ENCODE data around the gene RBM44.
"Not testable (repeated sequence)": the region's sequence is repeated elsewhere in the genome, so short reads cannot be mapped to it uniquely, and the experiment has no call there.

Gene RBM44

DNA sequence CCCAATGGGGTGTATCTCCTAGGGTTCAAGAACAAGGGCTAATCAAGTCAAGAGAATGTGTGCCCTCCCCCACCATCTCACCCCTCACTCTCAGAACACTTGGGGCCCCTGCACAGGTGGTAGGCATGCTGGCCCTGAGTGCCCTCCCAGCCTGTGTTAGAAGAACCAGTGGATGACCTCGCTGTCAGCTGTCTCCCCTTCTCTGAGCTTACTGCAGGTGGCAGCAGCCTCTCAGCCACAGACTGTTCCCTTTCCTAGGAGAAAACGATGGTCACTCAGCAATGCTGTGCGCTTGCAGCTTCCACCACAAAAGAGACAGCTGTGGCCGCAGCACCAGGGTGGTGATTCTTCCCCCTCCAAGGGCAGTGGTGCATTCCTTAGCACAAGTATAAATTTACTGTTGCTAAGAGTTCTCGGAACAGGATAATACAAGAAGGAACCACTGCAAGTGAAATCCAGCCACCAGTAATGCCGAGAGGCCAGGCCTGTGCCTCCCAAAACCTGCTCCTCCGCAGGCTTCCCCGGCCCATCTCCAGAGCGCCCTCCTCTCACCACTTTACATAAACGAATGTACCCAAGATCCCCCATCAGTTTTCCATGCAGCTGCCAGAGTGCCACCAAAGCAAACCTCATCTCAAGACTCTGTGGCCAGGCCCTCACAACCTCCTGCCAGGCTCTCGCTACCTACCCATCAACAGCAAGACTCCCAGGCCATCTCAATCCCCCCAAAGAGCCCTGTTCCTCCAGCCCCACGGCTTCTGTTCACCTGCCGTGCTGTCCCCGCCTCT lies 59.9 kb downstream of the RBM44 start:
- DNase-seq = peak; percentile 26

DNA sequence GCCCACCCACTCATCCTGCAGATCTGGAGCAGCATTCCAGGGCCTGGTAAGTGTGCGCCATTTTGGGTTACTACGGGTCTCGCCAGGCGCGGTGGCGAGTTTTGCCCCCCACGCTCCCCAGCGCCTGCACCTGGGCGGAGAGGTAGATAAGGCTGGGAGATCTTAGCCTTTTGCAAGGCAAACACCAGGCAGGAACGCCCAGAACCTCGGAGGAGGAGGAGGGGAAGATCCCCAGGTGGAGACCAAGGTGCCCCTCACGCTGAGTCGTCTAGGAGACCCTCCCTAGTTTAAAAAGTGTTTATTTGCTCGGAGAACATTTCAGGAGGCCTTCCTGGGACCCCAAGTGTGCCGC lies 60.5 kb downstream of the RBM44 start:
- no peak for DNase-seq

DNA sequence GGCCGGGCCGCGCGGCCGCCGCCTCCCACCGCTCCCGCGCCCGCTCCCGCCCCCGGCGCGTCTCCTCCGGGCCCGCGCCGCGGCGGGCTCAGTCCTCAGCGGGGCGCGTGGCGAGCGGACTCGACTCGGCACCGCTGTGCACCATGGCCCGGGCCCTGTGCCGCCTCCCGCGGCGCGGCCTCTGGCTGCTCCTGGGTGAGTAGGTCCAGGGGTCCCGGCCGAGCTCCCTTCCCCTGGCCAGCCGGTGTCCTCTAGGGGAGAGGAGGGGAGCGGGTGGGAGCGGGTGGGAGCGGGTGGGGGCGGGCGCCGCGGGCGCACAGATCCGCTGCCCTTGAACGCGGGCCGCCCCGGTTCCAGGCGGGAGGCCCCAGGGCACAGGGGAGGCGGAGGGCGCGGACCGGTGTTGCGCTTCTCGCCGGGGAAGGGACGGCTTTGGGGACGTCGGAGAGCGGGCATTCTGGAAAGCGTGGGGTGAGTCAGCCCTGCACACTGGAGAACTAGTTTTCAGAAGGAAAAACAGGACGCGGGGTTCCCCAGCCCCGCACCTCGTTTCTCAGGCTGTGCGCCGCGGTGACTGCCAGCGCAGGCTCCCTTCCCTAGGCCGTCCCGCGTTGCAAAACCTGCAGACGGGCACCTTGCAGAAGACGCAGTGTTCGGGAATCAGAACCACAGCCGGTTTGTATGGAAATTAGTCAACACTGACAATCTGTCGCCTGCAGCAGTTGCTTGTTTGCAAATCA lies 61.1 kb downstream of the RBM44 start, which contains the start of gene RAMP1:
RAMP1 (plus strand) TSS at position 91 of the 740 bp plus-strand sequence; CDS start at position 144, 53 bp downstream.
- DNase-seq = no peak

DNA sequence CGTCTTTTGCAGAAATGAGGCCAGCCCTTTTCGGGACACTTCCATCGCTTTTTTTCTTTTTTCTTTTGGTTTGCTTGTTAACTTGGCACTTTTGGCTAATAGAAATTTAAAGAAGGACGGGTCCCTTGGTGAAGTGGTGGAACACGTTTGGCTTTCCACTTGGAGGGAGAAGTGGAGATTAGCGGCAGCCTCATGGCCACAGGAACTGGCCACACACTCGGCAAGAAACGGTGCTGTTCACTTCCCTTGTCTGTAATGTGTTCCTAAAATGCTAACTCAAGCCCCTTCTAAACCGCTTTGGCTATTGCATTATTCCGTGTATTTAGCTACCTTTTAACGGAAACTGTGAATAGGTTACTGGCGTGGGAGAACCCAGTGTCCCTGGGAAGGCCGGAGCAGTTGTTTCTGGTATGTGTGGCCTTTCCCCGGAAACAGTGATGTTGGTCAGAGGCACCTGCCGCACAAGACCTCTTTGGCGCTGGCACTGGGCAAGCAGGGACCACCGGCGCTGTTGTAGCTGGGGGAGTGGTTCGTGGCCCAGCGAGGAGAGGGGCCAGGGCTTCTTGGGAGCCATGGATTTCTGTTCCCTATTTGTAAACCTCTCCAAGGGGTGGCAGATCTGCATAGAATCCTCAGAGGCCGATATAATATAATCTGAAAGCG lies 61.8 kb downstream of the RBM44 start:
- no peak for DNase-seq

DNA sequence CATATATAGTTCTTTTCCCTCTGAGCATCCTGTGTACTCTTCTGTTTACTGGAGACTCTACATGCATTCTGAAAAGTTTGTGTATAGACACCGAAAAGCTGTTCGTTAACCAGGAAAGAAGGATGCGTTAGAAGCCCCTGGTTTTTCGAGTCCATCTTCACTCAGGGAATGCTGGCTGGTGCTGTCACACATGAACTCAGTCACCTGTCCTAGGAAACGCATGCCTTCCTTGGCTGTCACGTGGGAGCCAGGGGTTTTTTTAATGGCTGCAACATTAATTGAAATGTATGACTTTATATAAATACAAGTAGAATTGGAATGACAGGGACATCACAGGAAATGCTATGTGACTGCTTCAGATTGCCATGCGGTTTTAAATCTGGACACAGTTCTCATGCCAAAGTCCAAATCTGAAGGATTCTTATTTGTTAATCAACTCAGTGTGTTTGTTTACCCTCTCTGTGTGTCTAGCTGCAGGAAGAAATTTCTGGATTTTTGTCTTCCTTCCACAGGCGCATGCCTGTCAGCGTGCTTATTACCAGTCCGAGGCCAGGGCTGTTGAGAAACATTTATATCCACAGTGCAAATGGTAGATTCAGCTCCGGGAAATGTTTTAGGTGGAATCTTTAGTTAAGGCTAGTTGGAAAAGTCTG lies 63.4 kb downstream of the RBM44 start:
- no peak for DNase-seq

DNA sequence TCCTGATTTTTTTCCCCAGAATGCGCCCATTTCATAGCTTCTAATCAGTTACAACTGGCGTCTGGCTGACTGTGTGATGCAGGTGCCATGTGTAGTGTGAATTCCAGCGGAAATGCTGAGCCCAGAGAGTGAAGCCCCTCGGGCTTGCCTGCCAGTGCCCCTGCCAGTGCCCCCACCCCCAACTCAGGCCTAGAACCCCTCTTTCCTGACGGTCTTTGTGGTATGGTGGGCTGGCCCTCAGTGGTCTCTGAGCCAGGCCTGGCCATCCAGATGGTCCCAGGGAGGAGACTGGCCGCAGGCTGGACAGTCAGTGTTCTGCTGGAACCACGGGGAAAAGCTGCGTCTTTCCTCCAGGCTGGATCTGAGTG lies 63.9 kb downstream of the RBM44 start:
- no peak for DNase-seq

DNA sequence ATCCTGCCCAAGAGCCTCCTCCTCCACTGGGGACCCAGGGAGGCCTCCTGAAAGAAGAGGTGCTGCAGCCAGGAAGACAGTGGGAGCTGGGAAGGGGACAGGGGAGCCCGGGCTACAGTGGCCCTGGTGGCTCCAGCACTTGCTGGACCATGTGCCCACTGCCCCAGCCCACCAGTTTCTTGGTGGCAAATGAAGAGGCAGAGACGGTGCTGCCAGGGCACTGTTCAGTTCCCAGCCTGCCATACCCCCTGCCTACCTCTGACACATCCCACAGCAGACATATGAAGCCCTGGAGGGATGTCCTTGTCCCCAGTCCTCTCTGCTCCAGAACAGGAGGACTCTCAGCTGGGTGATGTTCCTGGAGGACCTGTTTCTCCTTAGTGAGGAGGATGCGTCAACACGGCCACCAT lies 64.5 kb downstream of the RBM44 start:
- DNase-seq = no peak

DNA sequence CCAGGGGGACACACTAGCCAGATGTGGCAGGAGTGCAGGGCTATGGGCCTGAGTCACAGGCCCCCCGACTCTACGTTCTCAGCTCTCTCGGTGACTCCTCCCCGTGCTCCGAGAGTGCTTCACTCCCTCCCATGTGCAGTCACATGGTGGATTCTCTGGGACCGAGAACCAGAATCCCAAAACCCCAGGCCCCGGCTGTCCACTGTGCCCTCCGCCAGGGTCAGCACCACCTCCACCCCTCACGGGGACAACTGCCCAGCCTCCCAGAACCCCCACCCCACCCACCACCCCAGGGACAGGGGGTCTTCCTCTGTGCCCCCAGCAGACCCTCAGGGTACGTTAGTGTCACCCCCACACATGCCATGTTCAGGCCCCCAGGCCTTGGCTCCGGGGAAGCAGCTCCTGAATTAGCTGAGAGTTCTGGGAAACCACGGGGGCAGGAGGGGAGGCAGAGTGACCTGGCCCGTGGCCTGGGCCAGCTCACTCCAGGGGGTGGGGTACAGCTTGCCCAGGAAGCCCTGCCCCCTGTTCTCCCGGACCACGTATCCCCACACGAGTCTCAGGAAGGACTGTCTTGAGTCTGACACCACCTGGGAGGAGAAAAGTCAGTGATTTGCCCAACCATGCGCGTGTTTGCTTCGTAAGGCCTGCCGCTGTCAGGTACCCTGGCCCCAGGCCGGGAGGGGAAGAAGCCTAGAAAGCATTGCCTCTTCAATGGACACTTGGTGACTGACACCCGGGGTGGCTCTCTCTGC lies 65.3 kb downstream of the RBM44 start:
- no peak for DNase-seq

DNA sequence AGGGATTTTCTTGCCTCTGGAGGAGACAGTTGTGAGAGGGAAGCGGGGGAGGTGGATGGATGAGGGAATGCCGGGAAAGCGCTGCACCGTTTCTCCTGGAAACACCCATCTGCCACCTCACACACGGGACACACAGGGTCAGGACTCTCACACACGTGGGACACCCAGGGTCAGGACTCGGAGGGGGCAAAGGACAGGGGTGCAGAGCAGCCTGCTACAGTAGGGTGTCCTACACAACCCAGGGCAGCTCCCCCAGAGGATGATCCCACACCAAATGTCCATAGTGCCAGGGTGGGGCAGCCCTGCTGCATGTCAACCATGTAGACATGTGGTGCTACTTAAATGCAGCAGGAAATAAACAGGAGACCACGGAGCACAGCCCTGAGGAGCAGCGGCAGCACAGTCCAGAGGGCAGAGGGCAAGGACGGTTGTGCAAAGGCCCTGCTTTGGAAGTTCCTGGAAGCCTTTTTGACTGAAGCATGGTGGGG lies 65.9 kb downstream of the RBM44 start:
- no peak for DNase-seq

DNA sequence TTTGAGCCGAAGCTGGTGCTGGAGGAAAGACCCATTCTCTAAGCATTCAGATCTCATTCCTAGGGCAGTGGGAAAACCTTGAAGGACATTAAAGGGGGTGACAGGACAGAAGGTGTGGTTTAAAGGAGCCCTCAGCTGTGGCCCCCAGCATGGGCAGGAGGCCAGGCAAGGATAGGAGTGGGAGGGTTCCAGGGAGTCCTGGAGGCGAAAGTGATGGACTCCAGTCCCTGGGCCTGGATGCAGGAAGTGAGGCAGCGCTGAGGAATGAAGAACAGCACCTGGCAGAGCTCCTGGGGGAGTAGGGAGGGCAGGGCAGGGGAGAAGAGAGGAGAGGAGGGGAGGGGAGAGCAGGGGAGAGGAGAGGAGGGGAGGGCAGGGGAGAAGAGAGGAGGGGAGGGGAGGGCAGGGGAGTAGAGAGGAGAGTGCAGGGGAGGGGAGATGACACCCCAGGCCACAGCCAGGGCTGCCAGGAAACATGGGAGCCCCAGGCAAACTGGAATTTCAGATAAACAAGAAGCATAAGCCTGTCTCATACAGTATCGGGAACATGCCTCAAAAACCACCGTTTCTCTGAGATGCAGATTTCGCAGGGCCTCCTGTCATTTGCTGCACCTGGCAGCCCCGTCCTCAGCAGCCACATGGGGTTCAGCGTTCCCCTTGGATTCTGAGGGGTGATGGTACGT lies 66.5 kb downstream of the RBM44 start:
- DNase-seq = no peak

DNA sequence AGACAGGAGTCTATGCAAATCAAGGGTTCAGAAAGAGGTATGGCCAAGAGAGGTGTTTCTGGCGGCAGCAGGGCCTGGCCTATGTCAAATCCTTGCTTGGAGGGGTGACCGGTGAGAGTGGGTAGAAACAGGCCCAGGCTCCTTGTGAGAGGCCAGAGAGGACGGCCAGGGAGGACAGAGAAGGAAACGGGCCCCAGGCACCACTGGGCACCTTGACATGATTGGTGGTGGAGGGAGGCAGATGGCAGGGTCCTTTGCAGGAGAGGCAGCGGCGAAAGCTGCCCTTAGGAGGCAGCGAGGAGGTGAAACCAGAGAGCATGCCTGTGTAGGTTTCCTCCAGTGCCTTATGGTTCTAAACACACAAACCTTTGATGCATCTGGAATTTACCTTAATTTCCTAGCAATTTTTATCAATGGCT lies 67.1 kb downstream of the RBM44 start:
- DNase-seq = no peak

DNA sequence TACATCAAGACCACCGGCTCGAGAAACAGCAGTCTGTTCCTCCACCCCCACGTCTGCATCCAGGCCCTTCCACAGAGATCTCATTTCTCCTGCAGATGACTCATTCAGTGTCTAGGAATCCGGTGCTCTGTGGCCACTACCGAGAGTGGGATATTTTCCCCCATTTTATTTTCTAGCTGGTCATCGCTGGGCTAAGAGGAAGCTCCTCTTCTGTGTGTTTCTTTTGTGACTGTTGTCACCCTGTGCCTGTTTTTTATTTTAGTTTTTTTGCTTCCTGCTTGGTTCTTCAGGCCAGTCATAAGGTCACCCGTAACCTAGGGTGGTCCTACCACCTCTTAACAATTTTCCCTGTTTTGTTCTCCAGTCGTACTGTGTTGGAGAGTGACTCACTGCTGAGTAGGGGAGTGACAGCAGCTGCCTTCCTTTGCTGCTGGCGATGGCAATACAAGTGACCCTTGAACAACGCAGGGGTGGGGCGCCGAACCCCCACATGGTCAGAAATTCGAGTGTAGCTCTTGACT lies 67.6 kb downstream of the RBM44 start:
- DNase-seq = no peak

DNA sequence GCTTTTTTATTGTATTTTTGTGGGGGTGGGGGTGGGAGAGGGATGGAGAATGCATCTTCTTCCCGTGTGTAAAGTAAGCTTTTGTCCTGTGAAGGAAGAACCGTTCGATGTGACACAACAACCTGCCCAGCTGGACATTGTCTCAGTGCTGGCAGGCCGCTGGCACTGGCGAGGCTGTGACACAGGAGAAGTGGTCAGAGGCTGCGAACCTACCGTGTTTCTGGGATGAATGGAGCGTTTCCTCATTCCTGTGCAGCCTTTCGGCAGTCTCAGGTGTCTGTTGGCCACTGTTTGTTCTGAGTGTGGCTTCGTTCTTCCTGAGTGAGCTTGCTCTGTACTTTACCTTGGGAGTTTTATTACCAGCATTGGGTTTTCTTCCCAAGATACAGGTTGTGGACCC lies 68.9 kb downstream of the RBM44 start:
- no peak for DNase-seq

DNA sequence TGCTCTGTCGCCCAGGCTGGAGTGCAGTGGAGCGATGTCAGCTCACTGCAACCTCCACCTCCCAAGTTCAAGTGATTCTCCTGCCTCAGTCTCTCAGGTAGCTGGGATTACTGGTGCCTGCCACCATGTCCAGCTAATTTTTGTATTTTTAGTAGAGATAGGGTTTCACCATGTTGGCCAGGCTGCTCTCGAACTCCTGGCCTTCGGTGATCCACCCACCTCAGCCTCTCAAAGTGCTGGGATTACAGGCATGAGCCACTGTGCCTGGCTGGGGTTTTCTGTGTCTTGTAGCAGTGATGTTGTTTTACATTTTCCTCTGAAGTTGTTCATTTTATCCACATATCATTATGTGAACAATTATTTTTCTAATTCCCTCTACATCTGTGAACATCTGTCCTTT lies 69.5 kb downstream of the RBM44 start:
- not testable (repeated sequence) for DNase-seq

DNA sequence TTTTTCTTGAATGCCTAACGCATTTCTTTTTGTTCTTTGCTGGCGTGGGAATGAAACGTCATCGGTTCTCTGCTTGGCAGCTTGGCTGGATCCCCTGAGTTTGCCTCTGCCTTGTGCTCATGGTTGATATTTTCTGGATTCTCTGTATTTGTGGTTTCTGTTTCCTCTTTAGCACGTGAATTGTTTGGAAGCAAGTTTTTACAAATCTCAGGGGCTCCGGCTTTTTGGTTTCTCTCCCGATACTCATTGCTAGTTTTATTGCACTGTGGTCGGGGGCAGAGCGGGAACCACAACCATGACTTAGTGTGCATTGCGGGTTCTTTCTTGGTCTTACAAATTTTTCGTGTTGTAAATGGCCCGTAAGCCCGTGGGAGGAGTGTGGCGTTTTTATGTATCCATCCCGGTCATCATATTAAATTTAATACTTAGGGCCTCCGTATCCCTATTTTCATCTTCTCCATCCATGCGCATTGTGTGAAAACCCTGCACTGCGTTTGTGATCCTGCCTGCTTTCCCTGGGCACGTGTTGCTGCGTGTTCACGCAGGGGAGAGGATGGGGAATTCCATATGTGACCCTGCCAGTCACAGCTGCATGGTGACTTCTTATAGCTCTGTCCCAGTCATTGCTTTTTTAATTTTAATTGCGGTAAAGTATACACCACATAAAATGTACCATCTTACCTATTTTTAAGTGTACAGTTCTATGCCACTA lies 70.2 kb downstream of the RBM44 start:
- DNase-seq = no peak

DNA sequence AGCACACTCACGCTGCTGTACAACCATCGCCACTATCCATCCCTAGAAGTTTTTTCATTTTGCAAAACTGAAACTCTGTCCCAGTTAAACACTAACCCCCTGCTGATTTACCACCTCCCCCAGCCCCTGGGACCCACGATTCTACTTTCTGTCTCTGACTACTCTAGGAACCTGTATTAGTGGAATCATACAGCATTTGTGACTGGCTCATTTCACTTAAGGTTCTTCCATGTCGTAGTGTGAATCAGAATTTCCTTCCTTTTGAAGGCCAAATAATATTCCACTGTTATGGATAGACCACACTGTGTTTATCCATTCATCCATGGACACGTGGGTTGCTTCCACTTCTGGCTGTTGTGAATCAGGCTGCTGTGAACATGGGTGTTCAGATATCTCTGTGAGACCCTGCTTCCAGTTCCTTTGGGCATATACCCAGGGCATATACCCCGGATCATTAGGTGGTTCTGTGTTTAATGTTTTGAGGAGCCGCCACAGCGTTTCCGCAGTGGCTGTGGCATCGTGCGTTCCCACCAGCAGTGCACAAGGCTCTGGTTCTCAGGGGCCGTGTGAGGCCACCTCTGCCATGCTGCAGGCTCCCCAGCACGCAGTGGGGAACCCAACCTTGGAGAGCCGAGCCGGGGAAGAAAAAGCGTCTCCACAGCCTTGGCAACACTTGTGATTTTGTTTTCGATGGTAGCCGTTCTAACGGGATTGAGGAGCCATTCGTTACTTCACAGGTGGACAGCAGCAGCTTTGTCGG lies 70.9 kb downstream of the RBM44 start:
- no peak for DNase-seq

DNA sequence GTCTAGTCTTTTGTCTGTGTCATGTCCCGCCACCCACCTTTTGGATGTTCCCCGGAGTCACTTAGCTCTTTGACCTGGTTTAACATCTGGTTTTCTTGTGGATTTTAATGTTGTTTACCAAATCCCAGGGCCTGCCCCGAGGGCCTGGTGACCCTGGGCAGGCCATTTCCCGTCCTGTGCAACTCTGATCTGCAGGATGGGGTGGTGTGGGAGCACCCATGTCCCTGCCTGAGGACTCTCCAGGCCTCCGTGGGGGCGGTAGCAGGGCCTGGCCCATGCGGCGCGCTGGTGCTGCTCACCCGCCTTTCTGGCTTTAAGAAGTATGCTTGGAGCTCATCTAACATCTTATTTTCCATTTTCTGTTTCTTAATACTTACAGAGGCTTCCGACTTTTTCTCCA lies 71.5 kb downstream of the RBM44 start:
- DNase-seq = no peak

DNA sequence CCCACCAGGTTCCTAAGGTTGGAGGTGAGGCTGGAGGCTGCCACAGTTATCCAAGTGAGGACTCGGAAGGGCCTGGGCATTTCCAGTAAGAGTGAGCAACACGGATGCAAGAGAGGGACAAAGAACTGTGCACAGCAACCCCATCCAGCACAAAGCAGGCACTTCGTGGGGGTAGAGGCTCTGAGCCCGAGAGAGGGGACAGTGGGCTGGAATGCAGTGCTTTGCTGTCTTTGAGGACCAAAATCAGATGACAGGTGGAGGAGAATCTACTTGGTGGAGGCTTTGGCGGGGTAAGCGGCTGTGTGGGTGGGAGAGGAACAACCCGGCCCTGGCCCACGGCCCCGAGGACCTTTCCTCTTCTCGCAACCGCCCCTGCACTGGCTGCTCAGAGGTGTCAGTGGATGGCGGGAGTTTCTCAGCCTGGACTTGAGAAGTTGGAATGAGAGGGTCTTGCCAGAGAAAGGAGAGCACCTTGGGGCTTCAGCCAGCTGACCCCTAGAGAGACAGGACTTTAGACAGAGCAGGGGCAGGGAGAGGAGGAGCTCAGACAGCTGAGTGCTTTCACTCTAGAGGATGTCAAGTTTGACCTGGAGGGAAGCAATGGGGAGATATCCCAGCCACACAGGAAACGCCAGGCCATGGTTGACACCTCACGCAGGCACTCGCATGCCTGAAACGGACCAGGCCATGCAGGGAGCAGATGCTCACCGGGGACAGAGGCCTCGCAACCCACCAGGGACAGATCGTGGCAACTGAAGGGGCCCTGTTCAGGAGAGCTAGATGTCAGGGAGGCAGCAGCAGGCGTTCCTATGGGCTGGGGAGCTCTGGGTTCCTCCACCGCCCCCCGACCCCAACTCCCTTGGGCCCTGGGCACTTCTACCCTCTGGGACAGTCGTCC lies 72.4 kb downstream of the RBM44 start:
- DNase-seq = no peak

Data from activated CD4-positive, alpha-beta T cell treated with anti-CD3 and anti-CD28 coated beads, Interleukin-2, amount 50 U/mL, for 1 hour (primary cell).